Effector CD4-positive, alpha-beta T cell (primary cell): ENCODE data around the gene ARL15.

Experiments used
- DNase-seq: peaks from one replicate; pipeline ENCODE4 v3.0.0-alpha.2; 2020

ARL15 gene

GRCh38 chr5:54313311-54314270 is 3.2 kb upstream of the ARL15 start:
- DNase-seq, result no peak

GRCh38 chr5:54312499-54312898 is 2.1 kb upstream of the ARL15 start:
- DNase-seq, result no peak

- no peak for DNase-seq
Measured at GRCh38 chr5:54311176-54311677, 854 bp upstream of the ARL15 start.

- peak; percentile 13 for DNase-seq
Measured at GRCh38 chr5:54309691-54310432, 511 bp downstream of the ARL15 start.

GRCh38 chr5:54309276-54309675 is 1.1 kb downstream of the ARL15 start:
- DNase-seq, result no peak

- DNase-seq, result no peak
Measured at GRCh38 chr5:54307583-54307982, 2.8 kb downstream of the ARL15 start.

GRCh38 chr5:54306893-54307292 is 3.5 kb downstream of the ARL15 start:
- no peak for DNase-seq

- DNase-seq, result no peak
Measured at GRCh38 chr5:54305737-54306136, 4.6 kb downstream of the ARL15 start.

GRCh38 chr5:54304040-54304439 is 6.3 kb downstream of the ARL15 start:
- DNase-seq, result no peak

- DNase-seq, result no peak
Measured at GRCh38 chr5:54302267-54302687, 8.1 kb downstream of the ARL15 start.

- DNase-seq, result no peak
Measured at GRCh38 chr5:54301849-54302248, 8.5 kb downstream of the ARL15 start.

- no peak for DNase-seq
Measured at GRCh38 chr5:54301220-54301619, 9.2 kb downstream of the ARL15 start.

GRCh38 chr5:54298947-54299346 is 11.4 kb downstream of the ARL15 start:
- DNase-seq, result no peak

- no peak for DNase-seq
Measured at GRCh38 chr5:54296386-54296785, 14.0 kb downstream of the ARL15 start.

GRCh38 chr5:54295651-54296276 is 14.6 kb downstream of the ARL15 start:
- no peak for DNase-seq

GRCh38 chr5:54294097-54294667 is 16.2 kb downstream of the ARL15 start:
- DNase-seq, result no peak

GRCh38 chr5:54292866-54293265 is 17.5 kb downstream of the ARL15 start:
- no peak for DNase-seq

- no peak for DNase-seq
Measured at GRCh38 chr5:54291498-54291897, 18.9 kb downstream of the ARL15 start.

- no peak for DNase-seq
Measured at GRCh38 chr5:54289769-54290168, 20.6 kb downstream of the ARL15 start.

- no peak for DNase-seq
Measured at GRCh38 chr5:54288568-54289217, 21.7 kb downstream of the ARL15 start.

- no peak for DNase-seq
Measured at GRCh38 chr5:54285686-54286085, 24.7 kb downstream of the ARL15 start.

GRCh38 chr5:54284586-54284985 is 25.8 kb downstream of the ARL15 start:
- DNase-seq, result no peak
